ACC112 (cell line): Measurements from ENCODE around the gene NBPF10.
"Not testable (repeated sequence)": the region's sequence is repeated elsewhere in the genome, so short reads cannot be mapped to it uniquely, and the experiment has no call there.

ENCODE experiments used
- H2AFZ ChIP-seq: fragments of 200-600 bp; sonication (generic); one replicate; pipeline ENCODE4 v1.6.0; 2017; ENCODE audit warnings: antibody characterized with exemption, low read length; ENCODE audit not compliant: unreplicated experiment
- H3K27ac ChIP-seq: fragments of 200-600 bp; sonication (generic); 2 replicates; pipeline ENCODE4 v1.5.1; 2014; ENCODE audit warnings: low read depth, mild to moderate bottlenecking, antibody characterized with exemption, low read length, moderate library complexity
- H3K27me3 ChIP-seq: fragments of 200-600 bp; sonication (generic); 2 replicates; pipeline ENCODE4 v1.6.1; 2014; ENCODE audit warnings: mild to moderate bottlenecking, antibody characterized with exemption, low read length, moderate library complexity, mixed read lengths; ENCODE audit not compliant: insufficient read depth
- H3K36me3 ChIP-seq: fragments of 200-600 bp; sonication (generic); 2 replicates; pipeline ENCODE4 v1.6.1; 2016; ENCODE audit warnings: mild to moderate bottlenecking, antibody characterized with exemption, low read length, moderate library complexity, mixed read lengths; ENCODE audit not compliant: insufficient read depth
- H3K4me1 ChIP-seq: fragments of 200-600 bp; sonication (generic); one replicate; pipeline ENCODE4 v1.6.1; 2016; ENCODE audit warnings: low read length, mixed read lengths; ENCODE audit not compliant: insufficient read depth, unreplicated experiment, control insufficient read depth
- H3K4me3 ChIP-seq: fragments of 200-600 bp; sonication (generic); 2 replicates; pipeline ENCODE4 v1.5.1; 2014; ENCODE audit warnings: mild to moderate bottlenecking, low read depth, low read length
- H3K79me2 ChIP-seq: fragments of 200-600 bp; sonication (generic); one replicate; pipeline ENCODE4 v1.6.0; 2016; ENCODE audit warnings: low read length; ENCODE audit not compliant: control insufficient read depth, unreplicated experiment, insufficient read depth

Gene NBPF10, protein sequence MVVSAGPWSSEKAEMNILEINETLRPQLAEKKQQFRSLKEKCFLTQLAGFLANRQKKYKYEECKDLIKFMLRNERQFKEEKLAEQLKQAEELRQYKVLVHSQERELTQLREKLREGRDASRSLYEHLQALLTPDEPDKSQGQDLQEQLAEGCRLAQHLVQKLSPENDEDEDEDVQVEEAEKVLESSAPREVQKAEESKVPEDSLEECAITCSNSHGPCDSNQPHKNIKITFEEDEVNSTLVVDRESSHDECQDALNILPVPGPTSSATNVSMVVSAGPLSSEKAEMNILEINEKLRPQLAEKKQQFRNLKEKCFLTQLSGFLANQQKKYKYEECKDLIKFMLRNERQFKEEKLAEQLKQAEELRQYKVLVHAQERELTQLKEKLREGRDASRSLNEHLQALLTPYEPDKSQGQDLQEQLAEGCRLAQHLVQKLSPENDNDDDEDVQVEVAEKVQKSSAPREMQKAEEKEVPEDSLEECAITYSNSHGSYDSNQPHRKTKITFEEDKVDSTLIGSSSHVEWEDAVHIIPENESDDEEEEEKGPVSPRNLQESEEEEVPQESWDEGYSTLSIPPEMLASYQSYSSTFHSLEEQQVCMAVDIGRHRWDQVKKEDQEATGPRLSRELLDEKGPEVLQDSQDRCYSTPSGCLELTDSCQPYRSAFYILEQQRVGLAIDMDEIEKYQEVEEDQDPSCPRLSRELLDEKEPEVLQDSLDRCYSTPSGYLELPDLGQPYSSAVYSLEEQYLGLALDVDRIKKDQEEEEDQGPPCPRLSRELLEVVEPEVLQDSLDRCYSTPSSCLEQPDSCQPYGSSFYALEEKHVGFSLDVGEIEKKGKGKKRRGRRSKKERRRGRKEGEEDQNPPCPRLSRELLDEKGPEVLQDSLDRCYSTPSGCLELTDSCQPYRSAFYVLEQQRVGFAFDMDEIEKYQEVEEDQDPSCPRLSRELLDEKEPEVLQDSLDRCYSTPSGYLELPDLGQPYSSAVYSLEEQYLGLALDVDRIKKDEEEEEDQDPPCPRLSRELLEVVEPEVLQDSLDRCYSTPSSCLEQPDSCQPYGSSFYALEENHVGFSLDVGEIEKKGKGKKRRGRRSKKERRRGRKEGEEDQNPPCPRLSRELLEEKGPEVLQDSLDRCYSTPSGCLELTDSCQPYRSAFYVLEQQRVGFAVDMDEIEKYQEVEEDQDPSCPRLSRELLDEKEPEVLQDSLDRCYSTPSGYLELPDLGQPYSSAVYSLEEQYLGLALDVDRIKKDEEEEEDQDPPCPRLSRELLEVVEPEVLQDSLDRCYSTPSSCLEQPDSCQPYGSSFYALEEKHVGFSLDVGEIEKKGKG (N-terminal part only)

DNA sequence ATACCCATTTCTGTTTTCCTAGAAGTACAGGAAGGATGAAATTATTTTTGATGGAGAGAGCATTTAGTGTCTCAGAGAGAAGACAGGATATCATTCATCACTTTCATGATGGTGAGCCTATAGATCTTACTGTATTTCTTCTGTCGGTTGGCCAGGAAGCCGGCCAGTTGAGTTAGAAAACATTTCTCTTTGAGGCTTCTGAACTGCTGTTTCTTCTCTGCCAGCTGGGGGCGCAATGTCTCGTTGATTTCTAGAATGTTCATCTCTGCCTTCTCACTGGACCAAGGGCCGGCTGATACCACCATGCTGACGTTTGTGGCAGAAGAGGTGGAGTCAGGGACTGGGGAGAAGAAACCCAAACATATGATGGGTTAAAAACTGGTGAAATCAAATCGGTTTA lies at the start of gene NBPF10:
NBPF10 (minus strand) TSS at position 340 of the 400 bp plus-strand sequence; CDS start at position 305, 35 bp downstream.
- not testable (repeated sequence) for H2AFZ ChIP-seq, H3K4me1 ChIP-seq, H3K27me3 ChIP-seq

DNA sequence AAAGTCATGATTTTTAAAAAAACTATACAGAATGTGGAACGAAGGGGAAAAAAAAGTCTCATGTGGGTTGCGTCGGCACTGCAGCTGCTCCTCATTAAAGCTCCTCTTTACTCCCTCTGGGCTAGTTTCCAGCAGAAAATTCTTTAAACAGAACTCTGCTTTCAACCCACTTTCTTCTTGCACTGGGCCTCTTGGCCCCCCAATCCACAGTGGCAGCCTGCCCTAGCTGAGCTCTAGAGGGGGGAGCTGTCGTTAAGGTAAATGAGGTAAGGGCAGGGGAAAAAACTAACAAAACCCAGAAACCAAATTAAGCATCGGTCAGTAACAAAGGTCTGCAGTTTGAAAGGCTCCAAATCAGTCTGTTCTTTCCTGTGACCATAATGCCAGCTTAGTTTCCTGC lies 29.9 kb upstream of the NBPF10 start:
- not testable (repeated sequence) for H3K27ac ChIP-seq, H2AFZ ChIP-seq, H3K36me3 ChIP-seq, H3K79me2 ChIP-seq, H3K27me3 ChIP-seq, H3K4me1 ChIP-seq, H3K4me3 ChIP-seq

More for the DNA sequence above, at the start of gene NBPF10:
- not testable (repeated sequence) for H3K79me2 ChIP-seq, H3K36me3 ChIP-seq, H3K4me3 ChIP-seq, H3K27ac ChIP-seq

DNA sequence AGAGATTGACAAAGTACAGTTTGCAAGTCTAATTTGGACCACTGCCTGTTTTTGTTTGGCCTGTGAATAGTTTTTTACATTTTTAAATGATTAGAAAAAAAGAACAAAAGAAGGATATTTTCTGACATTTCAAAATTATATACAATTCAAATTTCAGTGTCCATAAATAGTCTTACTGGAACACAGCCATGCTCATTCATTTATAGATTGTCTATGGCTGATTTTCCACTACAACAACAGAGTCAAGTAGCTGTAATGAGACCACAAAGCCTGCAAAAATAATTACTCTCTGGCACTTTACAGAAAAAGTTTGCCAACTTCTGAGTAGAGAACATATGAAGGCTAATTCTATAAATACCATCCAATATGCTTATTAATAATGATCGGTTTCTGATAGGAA lies 23.1 kb upstream of the NBPF10 start:
- not testable (repeated sequence) for H2AFZ ChIP-seq, H3K79me2 ChIP-seq, H3K36me3 ChIP-seq, H3K4me3 ChIP-seq, H3K27me3 ChIP-seq, H3K27ac ChIP-seq, H3K4me1 ChIP-seq

GRCh38 chr1:146167273-146167672 lies 22.7 kb upstream of the NBPF10 start:
- not testable (repeated sequence) for H3K27ac ChIP-seq, H3K4me3 ChIP-seq, H3K4me1 ChIP-seq, H3K27me3 ChIP-seq, H3K79me2 ChIP-seq, H2AFZ ChIP-seq, H3K36me3 ChIP-seq
